Osteocyte (in vitro differentiated cells): ENCODE measurements around the gene PCNX1. TPM values are rescaled to one million over a fixed set of nuclear protein-coding genes. Genes with fewer than 3 reads are reported as not detected.

Experiments
- DNase-seq: peaks from one replicate; pipeline ENCODE4 v3.0.0; 2021; ENCODE audit warnings: mixed read lengths; ENCODE audit not compliant: unreplicated experiment; ENCODE audit errors: extremely low spot score
- H3K27ac Mint-ChIP-seq: one replicate; pipeline ENCODE4 v1.8.0; 2021; ENCODE audit warnings: mild to moderate bottlenecking, mixed read lengths; ENCODE audit not compliant: unreplicated experiment
- H3K27me3 Mint-ChIP-seq: one replicate; pipeline ENCODE4 v1.8.0; 2021; ENCODE audit warnings: mixed read lengths; ENCODE audit not compliant: unreplicated experiment
- H3K36me3 Mint-ChIP-seq: one replicate; pipeline ENCODE4 v1.8.0; 2021; ENCODE audit warnings: mixed read lengths; ENCODE audit not compliant: unreplicated experiment
- H3K4me1 Mint-ChIP-seq: one replicate; pipeline ENCODE4 v1.8.0; 2021; ENCODE audit warnings: mixed read lengths; ENCODE audit not compliant: unreplicated experiment
- H3K4me3 Mint-ChIP-seq: one replicate; pipeline ENCODE4 v1.8.0; 2021; ENCODE audit warnings: mild to moderate bottlenecking, moderate library complexity, mixed read lengths; ENCODE audit not compliant: unreplicated experiment
- H3K9me3 Mint-ChIP-seq: one replicate; pipeline ENCODE4 v1.8.0; 2021; ENCODE audit warnings: mixed read lengths; ENCODE audit not compliant: unreplicated experiment
- CTCF ChIP-seq: fragments of 200-600 bp; sonication (generic); IDR thresholded peaks from 2 replicates; pipeline ENCODE4 v1.5.0; 2021; ENCODE audit warnings: antibody characterized with exemption, mild to moderate bottlenecking, moderate library complexity
- total RNA-seq: library from RNA; stranded (reverse); gene quantifications from 2 replicates; pipeline ENCODE4 v1.2.1, GENCODE V29; 2021

PCNX1 gene
- total RNA-seq, 1 donor from 2014 or later, result 72.2 TPM

GRCh38 chr14:70955543-70956480 lies 48.6 kb downstream of the PCNX1 start:
- Mint-ChIP-seq H3K4me3 (no peak overlapping the region), H3K27ac (peak overlapping the region; percentile 13), H3K27me3 (no peaks in the 10 kb centered on the region), H3K4me1 (peaks cover 7% of the 10 kb centered on the region), H3K9me3 (no peaks in the 10 kb centered on the region), H3K36me3 (peaks cover 16% of the 10 kb centered on the region)
- DNase-seq, result no peak
- peak; percentile 74 for TF ChIP-seq CTCF

GRCh38 chr14:70956511-70956910 lies 49.3 kb downstream of the PCNX1 start:
- Mint-ChIP-seq H3K4me1 (peaks cover 7% of the 10 kb centered on the region), H3K36me3 (peaks cover 10% of the 10 kb centered on the region), H3K9me3 (no peaks in the 10 kb centered on the region), H3K27ac (no peak overlapping the region), H3K27me3 (no peaks in the 10 kb centered on the region), H3K4me3 (no peak overlapping the region)
- TF ChIP-seq CTCF, result no peak
- no peak for DNase-seq

GRCh38 chr14:70957710-70958109 lies 50.5 kb downstream of the PCNX1 start:
- no peak for TF ChIP-seq CTCF
- Mint-ChIP-seq H3K27ac (no peak overlapping the region), H3K27me3 (no peaks in the 10 kb centered on the region), H3K9me3 (no peaks in the 10 kb centered on the region), H3K4me3 (no peak overlapping the region), H3K4me1 (peaks cover 7% of the 10 kb centered on the region), H3K36me3 (peaks cover 1% of the 10 kb centered on the region)
- DNase-seq, result no peak

- no peak for TF ChIP-seq CTCF
- peaks cover 7% of the 10 kb centered on the region for H3K36me3 Mint-ChIP-seq
- peaks cover 8% of the 10 kb centered on the region for H3K4me1 Mint-ChIP-seq
- H3K27me3 Mint-ChIP-seq, result no peaks in the 10 kb centered on the region
- H3K9me3 Mint-ChIP-seq, result no peaks in the 10 kb centered on the region
- no peak for DNase-seq
- H3K27ac Mint-ChIP-seq, result no peak overlapping the region
- no peak overlapping the region for H3K4me3 Mint-ChIP-seq
These were observed 55.7 kb downstream of the PCNX1 start for GRCh38 chr14:70962935-70963334.

GRCh38 chr14:70964492-70964891 lies 57.2 kb downstream of the PCNX1 start:
- Mint-ChIP-seq H3K27me3 (no peaks in the 10 kb centered on the region), H3K4me1 (peaks cover 14% of the 10 kb centered on the region), H3K4me3 (no peak overlapping the region), H3K36me3 (peaks cover 10% of the 10 kb centered on the region), H3K27ac (no peak overlapping the region), H3K9me3 (no peaks in the 10 kb centered on the region)
- no peak for TF ChIP-seq CTCF
- no peak for DNase-seq
